GM12875 (cell line): ENCODE results near the gene KCNMA1.

ENCODE experiments used
- H3K4me3 ChIP-seq: one replicate; pipeline ENCODE4 v1.5.1; 2011; ENCODE audit warnings: low read depth, low read length, control low read depth
- TF ChIP-seq, protein P1 (sequence below): IDR thresholded peaks from 2 replicates; pipeline ENCODE4 v1.5.1; 2011; ENCODE audit warnings: low read depth, mild to moderate bottlenecking, control low read depth, inconsistent platforms, low read length, moderate library complexity, borderline replicate concordance; ENCODE audit not compliant: insufficient read depth

The KCNMA1 gene

GRCh38 chr10:77104459-77104980 lies 533.1 kb downstream of the KCNMA1 start:
- TF ChIP-seq, protein P1, sequence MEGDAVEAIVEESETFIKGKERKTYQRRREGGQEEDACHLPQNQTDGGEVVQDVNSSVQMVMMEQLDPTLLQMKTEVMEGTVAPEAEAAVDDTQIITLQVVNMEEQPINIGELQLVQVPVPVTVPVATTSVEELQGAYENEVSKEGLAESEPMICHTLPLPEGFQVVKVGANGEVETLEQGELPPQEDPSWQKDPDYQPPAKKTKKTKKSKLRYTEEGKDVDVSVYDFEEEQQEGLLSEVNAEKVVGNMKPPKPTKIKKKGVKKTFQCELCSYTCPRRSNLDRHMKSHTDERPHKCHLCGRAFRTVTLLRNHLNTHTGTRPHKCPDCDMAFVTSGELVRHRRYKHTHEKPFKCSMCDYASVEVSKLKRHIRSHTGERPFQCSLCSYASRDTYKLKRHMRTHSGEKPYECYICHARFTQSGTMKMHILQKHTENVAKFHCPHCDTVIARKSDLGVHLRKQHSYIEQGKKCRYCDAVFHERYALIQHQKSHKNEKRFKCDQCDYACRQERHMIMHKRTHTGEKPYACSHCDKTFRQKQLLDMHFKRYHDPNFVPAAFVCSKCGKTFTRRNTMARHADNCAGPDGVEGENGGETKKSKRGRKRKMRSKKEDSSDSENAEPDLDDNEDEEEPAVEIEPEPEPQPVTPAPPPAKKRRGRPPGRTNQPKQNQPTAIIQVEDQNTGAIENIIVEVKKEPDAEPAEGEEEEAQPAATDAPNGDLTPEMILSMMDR: no peak
- no peak overlapping the region for H3K4me3 ChIP-seq

DNA sequence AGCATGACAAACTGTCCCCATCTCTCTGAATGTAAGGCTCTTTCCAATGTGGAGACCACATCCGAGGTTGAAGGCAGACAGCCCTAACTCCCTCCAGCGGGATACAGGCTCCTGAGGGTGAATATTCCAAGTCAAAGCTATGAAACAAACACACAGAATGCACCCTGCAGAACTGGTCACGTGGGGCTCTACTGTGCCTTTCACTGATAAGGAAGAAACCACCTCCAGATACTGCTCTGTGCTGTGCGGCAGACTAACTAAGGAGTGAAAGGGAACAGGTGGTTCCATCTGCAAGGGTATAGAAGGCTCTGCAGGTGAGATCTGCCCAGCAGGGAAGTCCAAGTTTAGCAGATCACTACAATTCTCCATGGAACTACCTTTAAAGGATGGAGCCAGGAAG lies 534.4 kb downstream of the KCNMA1 start:
- H3K4me3 ChIP-seq: no peak overlapping the region
- TF ChIP-seq, protein P1: no peak

- TF ChIP-seq, protein P1: no peak
- H3K4me3 ChIP-seq: no peak overlapping the region
Observed at GRCh38 chr10:77101341-77101740, 536.3 kb downstream of the KCNMA1 start.

DNA sequence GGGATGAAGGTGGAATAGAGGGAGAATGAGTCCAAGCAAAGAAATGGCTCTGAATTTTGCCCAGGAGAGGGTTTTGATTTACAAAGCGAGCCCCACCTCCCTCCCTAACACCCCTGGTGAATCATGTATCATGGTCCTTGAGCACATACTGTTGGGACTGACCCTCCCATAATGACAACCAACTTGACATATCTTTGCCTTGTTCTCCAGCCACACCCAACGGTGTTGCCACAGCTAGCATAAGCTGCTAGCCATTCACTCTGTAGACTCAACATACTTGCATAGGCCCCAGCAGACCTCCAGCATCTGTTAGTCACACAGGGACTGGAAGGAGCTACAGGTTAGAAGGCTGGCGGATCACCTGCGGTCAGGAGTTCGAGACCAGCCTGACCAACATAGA lies 538.5 kb downstream of the KCNMA1 start:
- TF ChIP-seq, protein P1: no peak
- no peak overlapping the region for H3K4me3 ChIP-seq

GRCh38 chr10:77097625-77098024 lies 540.0 kb downstream of the KCNMA1 start:
- no peak overlapping the region for H3K4me3 ChIP-seq
- TF ChIP-seq, protein P1: no peak

DNA sequence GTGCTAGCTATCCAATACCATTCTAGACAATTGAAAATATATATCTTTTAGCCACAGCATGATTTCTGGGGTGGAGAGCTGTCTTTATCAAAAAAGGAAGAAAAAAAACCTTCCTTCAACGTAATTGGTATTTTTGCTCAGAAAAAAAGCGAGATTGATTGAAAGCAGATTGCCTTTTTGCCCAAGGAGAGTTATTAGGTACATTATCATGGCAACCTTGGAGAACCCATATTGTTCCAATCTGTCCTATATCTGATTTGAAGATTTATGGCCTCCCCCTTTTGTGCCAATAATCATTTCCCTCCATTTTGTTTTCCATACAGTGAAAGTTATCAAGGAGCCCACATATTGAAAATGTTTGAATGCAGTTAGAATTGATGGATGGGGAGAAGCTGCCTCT lies 544.5 kb downstream of the KCNMA1 start:
- no peak overlapping the region for H3K4me3 ChIP-seq
- TF ChIP-seq, protein P1: no peak

DNA sequence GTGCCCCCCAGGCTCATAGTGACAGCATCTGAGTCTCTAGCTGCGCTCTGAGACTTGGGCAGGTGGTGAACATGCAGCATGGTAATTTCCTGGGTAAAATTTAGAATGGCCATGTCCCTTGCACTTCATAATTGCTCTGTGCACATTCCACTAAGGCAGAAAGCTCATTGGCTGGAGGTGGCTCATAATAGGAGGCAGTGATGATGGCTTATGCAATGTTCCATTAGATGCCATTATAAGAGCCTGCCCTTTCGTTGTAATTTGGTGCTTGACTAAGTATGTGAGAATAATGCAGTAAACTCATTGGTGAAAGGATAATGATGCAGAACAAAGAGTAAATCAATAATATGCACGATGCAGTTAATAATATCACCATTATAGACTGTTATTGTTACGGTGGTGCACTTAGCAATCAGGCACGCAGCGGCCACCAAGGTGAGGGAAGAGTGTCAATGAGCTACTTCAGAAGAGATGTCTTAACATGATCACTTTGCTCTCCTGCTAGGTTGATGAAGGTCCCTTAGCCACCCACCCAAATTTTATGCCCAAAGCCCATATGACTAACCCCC lies 545.9 kb downstream of the KCNMA1 start:
- H3K4me3 ChIP-seq: no peak overlapping the region
- TF ChIP-seq, protein P1: no peak
